Pancreas (tissue), 10 donors: ENCODE data around the gene PHTF2. TPM values are rescaled to one million over a fixed set of nuclear protein-coding genes. Genes with fewer than 3 reads are reported as not detected.

Experiments used
- ATAC-seq, 4 donors: fragments of 200-7000 bp; cut with Tn5 transposase; one replicate each; pipeline versions ENCODE4 v1.8.0 to v1.9.1; 2020; ENCODE audit warnings: mild to moderate bottlenecking in 4 of 4, moderate library complexity in 4 of 4
- DNase-seq, 6 donors: peaks; one replicate each; pipeline ENCODE4 v3.0.0-alpha.2; 2020
- FAIRE-seq: peaks from 2 replicates; lab custom pipeline; 2012; peaks lifted over from hg19 to GRCh38; lab: Jason Lieb, UNC
- H3K27ac ChIP-seq, 4 donors: fragments of 200-600 bp; sonication (generic); 1 replicate in 3 of 4; 2 replicates in 1 of 4; pipeline versions ENCODE4 v1.5.0 to v1.8.0; 2020
- H3K27me3 ChIP-seq, 4 donors: fragments of 200-600 bp; one replicate each; pipeline ENCODE4 v1.8.0; 2021
- H3K36me3 ChIP-seq, 3 donors: fragments of 200-600 bp; sonication (generic) in 1 of 3; one replicate each; pipeline versions ENCODE4 v1.5.0 to v1.8.0; 2020 to 2021
- H3K4me1 ChIP-seq, 3 donors: fragments of 200-600 bp; one replicate each; pipeline ENCODE4 v1.8.0; 2021
- H3K4me3 ChIP-seq, 4 donors: fragments of 200-600 bp; sonication (generic) in 2 of 4; one replicate each; pipeline versions ENCODE4 v1.5.0 to v1.8.0; 2020 to 2021
- H3K9me3 ChIP-seq, 4 donors: fragments of 200-600 bp; one replicate each; pipeline ENCODE4 v1.8.0; 2021
- CTCF ChIP-seq, 4 donors: fragments of 200-600 bp; sonication (generic) in 3 of 4; IDR thresholded peaks; one replicate each; pipeline versions ENCODE4 v1.5.0 to v1.8.0; 2021; ENCODE audit warnings: antibody characterized with exemption in 4 of 4
- WGBS, 2 donors: extraction: QIAGEN DNeasy Blood & Tissue Kit; methylation state at CpG; one replicate each; pipeline ENCODE4 v1.1.7; 2013; 5-methylcytosine and 5-hydroxymethylcytosine counted together
- intact Hi-C, 3 donors: fragments of 100-400 bp; cut with DNase I; formaldehyde crosslinking; loops; one replicate each; pipeline versions ENCODE4 v1.11.1 to v1.14.2; 2022
- polyA plus RNA-seq, 2 donors: library from polyadenylated mRNA; stranded (reverse); fragments of 200-250 nt; gene quantifications; one replicate each; pipeline ENCODE4 v1.2.3, GENCODE V29; 2013
- total RNA-seq, 6 donors: library from RNA; stranded (reverse); fragmentation: NEBNext Ultra II Directional in 4 of 6; extraction: Animal tissue kit (Norgen Biotek cat#: 25700) in 4 of 6; gene quantifications; one replicate each; pipeline versions ENCODE4 v1.2.1 to v1.2.4, GENCODE V29; 2021 to 2023
- donor health status: healthy with polysubstance abuse.
- donor health status: DM: no; HTN: no; CAD: no; lungs with moderate emphysema.
- donor health status: DM: no; HTN: no; CAD: no.
- donor health status: control.
- donor health status: control.
- donor health status: Bipolar disorder and iron deficiency.
- donor health status: DM: yes; HTN: yes; CAD: no.
- donor health status: DM: no; HTN: no; CAD: no.
- donor health status: DM: no; HTN: no; CAD: no.
- donor health status: DM: yes; HTN: yes; CAD: no.

Gene PHTF2
- total and polyA plus RNA-seq, 8 donors: 3.3 to 8.8 (median 5.1) TPM

GRCh38 chr7:77826300-77826699 lies 27.7 kb downstream of the PHTF2 start:
- H3K36me3 ChIP-seq: no peaks in the 10 kb centered on the region
- H3K9me3 ChIP-seq: no peaks in the 10 kb centered on the region
- no peak for DNase-seq
- no peaks in the 10 kb centered on the region for H3K27me3 ChIP-seq
- TF ChIP-seq CTCF (IDR thresholded peaks at IDR 0.05): no peak
- intact Hi-C loops: no loop called here
- no peak for FAIRE-seq
- H3K4me3 ChIP-seq: no peak overlapping the region
- no peaks in the 10 kb centered on the region for H3K4me1 ChIP-seq
- no peak for ATAC-seq
- H3K27ac ChIP-seq: no peak overlapping the region
- 92 to 95% methylated on average over 2 of the region's 2 CpGs for WGBS, 2 donors

- FAIRE-seq (no peak), ATAC-seq (peak in 1 of 4 donors; percentile 16), DNase-seq (no peak)
- Histone ChIP-seq H3K4me1 (no peaks in the 10 kb centered on the region), H3K27ac (no peak overlapping the region), H3K4me3 (no peak overlapping the region), H3K27me3 (no peaks in the 10 kb centered on the region), H3K36me3 (no peaks in the 10 kb centered on the region), H3K9me3 (no peaks in the 10 kb centered on the region)
- intact Hi-C loops: no loop called here
- 47 to 50% methylated on average over 2 of the region's 2 CpGs for WGBS, 2 donors
- TF ChIP-seq CTCF (IDR thresholded peaks at IDR 0.05): no peak
Measured at GRCh38 chr7:77827999-77828398, 29.4 kb downstream of the PHTF2 start.

- ATAC-seq (no peak), FAIRE-seq (no peak), DNase-seq (no peak)
- no peaks in the 10 kb centered on the region for H3K36me3 ChIP-seq
- H3K4me3 ChIP-seq: no peak overlapping the region
- H3K9me3 ChIP-seq: no peaks in the 10 kb centered on the region
- no peak overlapping the region for H3K27ac ChIP-seq
- H3K4me1 ChIP-seq: no peaks in the 10 kb centered on the region
- no peaks in the 10 kb centered on the region for H3K27me3 ChIP-seq
- WGBS, 2 donors: 75 to 81% methylated on average over 8 of the region's 8 CpGs
- intact Hi-C loops: no loop called here
- TF ChIP-seq CTCF (IDR thresholded peaks at IDR 0.05): no peak
Measured at GRCh38 chr7:77830649-77831355, 32.2 kb downstream of the PHTF2 start.

GRCh38 chr7:77831481-77831880 lies 32.9 kb downstream of the PHTF2 start:
- Histone ChIP-seq H3K4me3 (no peak overlapping the region), H3K4me1 (no peaks in the 10 kb centered on the region), H3K36me3 (no peaks in the 10 kb centered on the region), H3K27ac (no peak overlapping the region), H3K27me3 (no peaks in the 10 kb centered on the region), H3K9me3 (no peaks in the 10 kb centered on the region)
- TF ChIP-seq CTCF (IDR thresholded peaks at IDR 0.05): no peak
- no peak for FAIRE-seq
- intact Hi-C loops: no loop called here
- no peak for ATAC-seq
- no peak for DNase-seq
- WGBS, 2 donors: 94 to 96% methylated on average over 7 of the region's 7 CpGs

- Histone ChIP-seq H3K27me3 (no peaks in the 10 kb centered on the region), H3K36me3 (no peaks in the 10 kb centered on the region), H3K27ac (no peak overlapping the region), H3K4me3 (no peak overlapping the region), H3K9me3 (no peaks in the 10 kb centered on the region), H3K4me1 (no peaks in the 10 kb centered on the region)
- 16 to 17% methylated on average over 1 of the region's 1 CpG for WGBS, 2 donors
- intact Hi-C loops: no loop called here
- DNase-seq (no peak), ATAC-seq (no peak), FAIRE-seq (no peak)
- TF ChIP-seq CTCF (IDR thresholded peaks at IDR 0.05): no peak
Measured at GRCh38 chr7:77831953-77832352, 33.4 kb downstream of the PHTF2 start.
